Keratinocyte (primary cell): ENCODE measurements around the gene NDUFAF5. TPM values are rescaled to one million over a fixed set of nuclear protein-coding genes. Genes with fewer than 3 reads are reported as not detected.
"Not testable (repeated sequence)": the region's sequence is repeated elsewhere in the genome, so short reads cannot be mapped to it uniquely, and the experiment has no call there.

ENCODE experiments used
- DNase-seq: peaks from one replicate; pipeline ENCODE4 v3.0.0-alpha.2; 2011; ENCODE audit warnings: low read depth, missing footprints, low spot score
- FAIRE-seq: peaks from 2 replicates; lab custom pipeline; 2011; peaks lifted over from hg19 to GRCh38; lab: Jason Lieb, UNC
- H2AFZ ChIP-seq: 2 replicates; pipeline ENCODE4 v1.6.0; 2012; ENCODE audit warnings: low read length, control low read depth, inconsistent platforms; ENCODE audit not compliant: control insufficient read depth
- H3K27ac ChIP-seq: 2 replicates; pipeline ENCODE4 v1.5.1; 2011; ENCODE audit warnings: low read length; ENCODE audit not compliant: control insufficient read depth, insufficient read depth
- H3K27me3 ChIP-seq: 3 replicates; pipeline ENCODE4 v1.6.0; 2011; ENCODE audit warnings: low read length; ENCODE audit not compliant: control insufficient read depth, insufficient read depth; ENCODE audit errors: extremely low read depth
- H3K36me3 ChIP-seq, 2 experiments: 2 replicates in 1 of 2; 3 replicates in 1 of 2; pipeline ENCODE4 v1.5.1; 2011; ENCODE audit warnings: low read length in 2 of 2, mild to moderate bottlenecking in 1 of 2; ENCODE audit not compliant: control insufficient read depth in 2 of 2, insufficient read depth in 2 of 2; ENCODE audit errors: extremely low read depth in 1 of 2
- H3K4me1 ChIP-seq: 3 replicates; pipeline ENCODE4 v1.5.1; 2011; ENCODE audit warnings: low read length; ENCODE audit not compliant: control insufficient read depth, insufficient read depth; ENCODE audit errors: extremely low read depth
- H3K4me2 ChIP-seq: 3 replicates; pipeline ENCODE4 v1.6.0; 2011; ENCODE audit warnings: low read depth, low read length; ENCODE audit not compliant: control insufficient read depth, insufficient read depth; ENCODE audit errors: extremely low read depth
- H3K4me3 ChIP-seq, 3 experiments: fragments of 200-600 bp in 1 of 3; sonication (generic) in 1 of 3; 2 replicates in 2 of 3; 3 replicates in 1 of 3; pipeline ENCODE4 v1.5.1; 2011 to 2016; ENCODE audit warnings: low read length in 3 of 3, mild to moderate bottlenecking in 3 of 3, control low read depth in 2 of 3, inconsistent platforms in 1 of 3, low read depth in 1 of 3, mixed read lengths in 1 of 3, mixed run types in 1 of 3, moderate library complexity in 1 of 3; ENCODE audit not compliant: control insufficient read depth in 2 of 3, insufficient read depth in 2 of 3; ENCODE audit errors: extremely low read depth in 1 of 3
- H3K79me2 ChIP-seq: 2 replicates; pipeline ENCODE4 v1.6.0; 2012; ENCODE audit warnings: low read length; ENCODE audit not compliant: control insufficient read depth, insufficient read depth
- H3K9ac ChIP-seq: 3 replicates; pipeline ENCODE4 v1.6.0; 2011; ENCODE audit warnings: low read length; ENCODE audit not compliant: control insufficient read depth, insufficient read depth; ENCODE audit errors: extremely low read depth
- H3K9me1 ChIP-seq: 3 replicates; pipeline ENCODE4 v1.6.0; 2011; ENCODE audit warnings: low read length; ENCODE audit not compliant: control insufficient read depth, insufficient read depth; ENCODE audit errors: extremely low read depth
- H3K9me3 ChIP-seq: 2 replicates; pipeline ENCODE4 v1.5.1; 2012; ENCODE audit warnings: low read depth, low read length; ENCODE audit not compliant: control insufficient read depth
- H4K20me1 ChIP-seq: 3 replicates; pipeline ENCODE4 v1.6.0; 2011; ENCODE audit warnings: low read length; ENCODE audit not compliant: control insufficient read depth, insufficient read depth; ENCODE audit errors: extremely low read depth
- CTCF ChIP-seq, 3 experiments: IDR thresholded peaks in 1 of 3; conservative IDR thresholded peaks in 1 of 3; optimal IDR thresholded peaks in 1 of 3; 2 replicates in 2 of 3; 3 replicates in 1 of 3; pipeline versions ENCODE3 to v1.5.1; 2011; ENCODE audit warnings: low read length in 3 of 3, mild to moderate bottlenecking in 3 of 3, moderate library complexity in 2 of 3, control low read depth in 1 of 3, inconsistent platforms in 1 of 3; ENCODE audit not compliant: insufficient read depth in 2 of 3; ENCODE audit errors: extremely low read depth in 1 of 3
- EZH2 ChIP-seq: IDR thresholded peaks from one replicate; pipeline ENCODE4 v1.6.1; 2012; ENCODE audit warnings: inconsistent platforms, mild to moderate bottlenecking, low read length, moderate library complexity
- dilution Hi-C: fragments of 300-500 bp; cut with MboI; formaldehyde crosslinking; loops from one replicate; pipeline ENCODE4 v1.7.0; 2020; ENCODE audit warnings: low sequenced_read_pairs; ENCODE audit not compliant: extremely low pct_ligation_motif_present
- polyA plus RNA-seq, 5 experiments: library from polyadenylated mRNA; depleted of rRNA in 3 of 5; stranded (reverse) in 3 of 5; stranded (forward) in 1 of 5; unstranded in 1 of 5; fragments of >200 nt; gene quantifications; 1 replicate in 1 of 5; 2 replicates in 3 of 5; 3 replicates in 1 of 5; pipeline versions ENCODE4 v1.2.1 to v1.2.3, GENCODE V29; 2011 to 2012; ENCODE audit warnings: missing spikeins in 2 of 5, low read depth in 1 of 5, low replicate concordance in 1 of 5

NDUFAF5 gene
- polyA plus RNA-seq, 1 donor (not counting 4 experiments of a cell fraction or from before 2014, with no cell fraction given): 26.4 TPM

DNA sequence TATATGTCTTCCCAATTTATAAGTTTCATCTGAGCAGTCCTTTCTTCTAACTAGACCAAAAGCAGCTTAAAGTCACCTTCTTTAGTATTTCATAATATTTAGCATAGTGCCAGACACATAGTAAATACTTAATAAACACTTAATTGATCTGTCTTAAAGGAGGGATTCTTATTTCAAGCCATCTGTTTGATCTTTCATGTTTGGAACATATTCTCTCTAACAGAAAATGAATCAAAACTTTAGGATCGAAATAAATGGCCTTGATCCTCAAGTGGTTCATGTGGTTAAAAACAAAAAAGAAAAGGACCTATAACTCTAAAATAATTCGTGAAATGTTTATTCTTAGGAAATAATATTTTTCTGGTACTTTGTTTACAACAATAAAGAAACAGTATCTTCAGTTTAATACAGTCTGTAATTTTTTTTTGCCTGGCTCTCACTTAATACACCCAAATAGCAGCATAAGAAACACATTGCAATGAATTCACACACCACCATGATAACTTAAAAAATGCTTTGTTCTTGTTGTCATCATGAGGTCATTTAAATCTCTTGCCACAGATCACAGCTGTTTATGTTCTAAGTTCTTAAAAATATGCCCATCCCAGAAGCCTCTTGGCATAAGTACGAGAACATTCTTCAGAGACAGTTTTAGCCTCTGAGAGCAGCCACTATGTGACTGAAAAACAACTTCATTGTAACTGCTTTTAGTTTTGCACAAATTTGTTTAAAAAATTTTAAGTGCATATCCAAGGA is 48.2 kb upstream of the NDUFAF5 start:
- Histone ChIP-seq H3K9ac (no peak overlapping the region), H3K4me3 (no peak overlapping the region), H3K4me1 (no peaks in the 10 kb centered on the region), H3K79me2 (no peaks in the 10 kb centered on the region), H3K9me3 (no peaks in the 10 kb centered on the region), H4K20me1 (no peaks in the 10 kb centered on the region), H2AFZ (no peak overlapping the region), H3K36me3 (peaks cover 7 to 20% of the 10 kb centered on the region in 2 experiments), H3K9me1 (no peaks in the 10 kb centered on the region), H3K27ac (no peak overlapping the region), H3K4me2 (no peak overlapping the region), H3K27me3 (no peaks in the 10 kb centered on the region)
- DNase-seq (no peak), FAIRE-seq (no peak)
- TF ChIP-seq EZH2: no peak
- TF ChIP-seq CTCF (optimal IDR thresholded peaks at IDR 0.05 in 1 of 3, IDR thresholded peaks at IDR 0.05 in 1 of 3, conservative IDR thresholded peaks at IDR 0.05 in 1 of 3; ENCODE audit: extremely low read depth in 1 of 3, insufficient read depth in 2 of 3, low read length in 3 of 3): no peak
- dilution Hi-C loops: no loop called here

- H3K9me3 ChIP-seq, H3K9me1 ChIP-seq, H3K4me2 ChIP-seq, H3K4me1 ChIP-seq, H3K79me2 ChIP-seq, DNase-seq, H3K4me3 ChIP-seq, H4K20me1 ChIP-seq, H3K27me3 ChIP-seq, H3K27ac ChIP-seq, dilution Hi-C loops, H3K36me3 ChIP-seq, FAIRE-seq, H2AFZ ChIP-seq, H3K9ac ChIP-seq: not testable (repeated sequence)
Measured at GRCh38 chr20:13738187-13738586, 46.6 kb upstream of the NDUFAF5 start.
